GM23338 (cell line): ENCODE data around the gene NABP1. TPM values are rescaled to one million over a fixed set of nuclear protein-coding genes. Genes with fewer than 3 reads are reported as not detected.

Experiments used
- ATAC-seq: fragments of 200-7000 bp; cut with Tn5 transposase; 3 replicates; pipeline ENCODE4 v1.9.1; 2020
- DNase-seq: peaks from one replicate; pipeline ENCODE4 v3.0.0-alpha.2; 2015; ENCODE audit warnings: low spot score
- H2AFZ ChIP-seq: fragments of 200-600 bp; sonication (generic); 2 replicates; pipeline ENCODE4 v1.8.0; 2016; ENCODE audit warnings: antibody characterized with exemption, mild to moderate bottlenecking, moderate library complexity
- H3F3A ChIP-seq: fragments of 200-600 bp; sonication (generic); replicated peaks from 2 replicates; pipeline ENCODE4 v1.8.0; 2017; ENCODE audit warnings: antibody characterized with exemption, mixed run types, low read depth
- H3K27ac ChIP-seq: fragments of 200-600 bp; sonication (generic); 2 replicates; pipeline ENCODE4 v1.6.1; 2016; ENCODE audit warnings: low read depth
- H3K27me3 ChIP-seq: fragments of 200-600 bp; sonication (generic); 2 replicates; pipeline ENCODE4 v1.8.0; 2016; ENCODE audit warnings: mild to moderate bottlenecking, mixed run types, moderate library complexity; ENCODE audit not compliant: insufficient read depth
- H3K36me3 ChIP-seq: fragments of 200-600 bp; sonication (generic); 2 replicates; pipeline ENCODE4 v1.8.0; 2016; ENCODE audit warnings: mild to moderate bottlenecking; ENCODE audit not compliant: insufficient read depth
- H3K4me1 ChIP-seq: fragments of 200-600 bp; sonication (generic); 2 replicates; pipeline ENCODE4 v1.8.0; 2016; ENCODE audit warnings: mild to moderate bottlenecking, moderate library complexity; ENCODE audit not compliant: insufficient read depth
- H3K4me2 ChIP-seq: fragments of 200-600 bp; sonication (generic); 2 replicates; pipeline ENCODE4 v1.7.1; 2017; ENCODE audit warnings: mixed run types
- H3K4me3 ChIP-seq: fragments of 200-600 bp; sonication (generic); 2 replicates; pipeline ENCODE4 v1.6.1; 2016; ENCODE audit warnings: mixed run types
- H3K79me2 ChIP-seq: fragments of 200-600 bp; sonication (generic); replicated peaks from 2 replicates; pipeline ENCODE4 v1.8.0; 2017; ENCODE audit warnings: mild to moderate bottlenecking; ENCODE audit not compliant: insufficient read depth
- H3K9me2 ChIP-seq: fragments of 200-600 bp; sonication (generic); 2 replicates; pipeline ENCODE4 v1.8.0; 2017; ENCODE audit not compliant: insufficient read depth
- H4K20me1 ChIP-seq: fragments of 200-600 bp; sonication (generic); replicated peaks from 2 replicates; pipeline ENCODE4 v1.8.0; 2017; ENCODE audit warnings: mild to moderate bottlenecking; ENCODE audit not compliant: insufficient read depth
- H3K27ac Mint-ChIP-seq: 2 replicates; pipeline ENCODE4 v1.8.0; 2020; ENCODE audit warnings: inconsistent platforms, mild to moderate bottlenecking, moderate library complexity, mixed read lengths
- H3K27me3 Mint-ChIP-seq: 3 replicates; pipeline ENCODE4 v1.8.0; 2022; ENCODE audit warnings: low read depth, mild to moderate bottlenecking, moderate library complexity, mixed read lengths, inconsistent platforms; ENCODE audit not compliant: insufficient read depth, poor library complexity
- H3K36me3 Mint-ChIP-seq: 3 replicates; pipeline ENCODE4 v1.8.0; 2021; ENCODE audit warnings: low read depth, mild to moderate bottlenecking, inconsistent platforms, moderate library complexity, mixed read lengths
- H3K4me1 Mint-ChIP-seq: 3 replicates; pipeline ENCODE4 v1.8.0; 2020; ENCODE audit warnings: mild to moderate bottlenecking, inconsistent platforms, mixed read lengths
- H3K4me3 Mint-ChIP-seq: 3 replicates; pipeline ENCODE4 v1.8.0; 2021; ENCODE audit warnings: moderate library complexity, mild to moderate bottlenecking, inconsistent platforms, mixed read lengths
- H3K9me3 Mint-ChIP-seq: 3 replicates; pipeline ENCODE4 v1.8.0; 2020; ENCODE audit warnings: moderate library complexity, mild to moderate bottlenecking, inconsistent platforms, mixed read lengths
- CREB1 ChIP-seq: fragments of 250-450 bp; sonication (Bioruptor Pico); IDR thresholded peaks from 2 replicates; pipeline ENCODE4 v1.5.0; 2020; ENCODE audit warnings: low read depth, mild to moderate bottlenecking, moderate library complexity
- CTCF ChIP-seq, 2 experiments: fragments of 200-600 bp in 1 of 2; sonication (generic) in 1 of 2; conservative IDR thresholded peaks; 2 replicates each; pipeline versions ENCODE4 v1.5.1 to v1.6.1; 2016 to 2017; ENCODE audit warnings: antibody characterized with exemption in 2 of 2, low read depth in 2 of 2, mild to moderate bottlenecking in 2 of 2, moderate library complexity in 1 of 2
- ETS1 ChIP-seq: IDR thresholded peaks from 2 replicates; pipeline ENCODE4 v1.6.1; 2016; ENCODE audit warnings: antibody characterized with exemption
- EZH2 ChIP-seq: fragments of 200-600 bp; sonication (generic); IDR thresholded peaks from one replicate; pipeline ENCODE4 v1.8.0; 2017; ENCODE audit warnings: antibody characterized with exemption, mild to moderate bottlenecking, low read depth; ENCODE audit not compliant: unreplicated experiment
- EZH2phosphoT487 ChIP-seq: fragments of 200-600 bp; sonication (generic); IDR thresholded peaks from one replicate; pipeline ENCODE4 v1.8.1; 2018; ENCODE audit warnings: antibody characterized with exemption; ENCODE audit not compliant: unreplicated experiment
- JUNB ChIP-seq: IDR thresholded peaks from one replicate; pipeline ENCODE4 v1.6.1; 2016; ENCODE audit warnings: antibody characterized with exemption; ENCODE audit not compliant: unreplicated experiment
- NANOG ChIP-seq: IDR thresholded peaks from 2 replicates; pipeline ENCODE4 v1.6.1; 2016; ENCODE audit warnings: antibody characterized with exemption, borderline replicate concordance
- POLR2AphosphoS5 ChIP-seq: IDR thresholded peaks from 2 replicates; pipeline ENCODE4 v1.6.1; 2016; ENCODE audit warnings: antibody characterized with exemption, low read depth
- STAT1 ChIP-seq: IDR thresholded peaks from one replicate; pipeline ENCODE4 v1.6.1; 2016; ENCODE audit warnings: antibody characterized with exemption; ENCODE audit not compliant: unreplicated experiment
- ZNF114 ChIP-seq: fragments of 250-450 bp; sonication (Bioruptor Pico); IDR thresholded peaks from 2 replicates; pipeline ENCODE4 v1.5.0; 2020; ENCODE audit warnings: mild to moderate bottlenecking, moderate library complexity
- ZNF331 ChIP-seq: fragments of 250-450 bp; sonication (Bioruptor Pico); IDR thresholded peaks from 2 replicates; pipeline ENCODE4 v1.5.0; 2020; ENCODE audit warnings: low read depth, mild to moderate bottlenecking, moderate library complexity
- ZNF462 ChIP-seq: fragments of 250-450 bp; sonication (Bioruptor Pico); IDR thresholded peaks from 2 replicates; pipeline ENCODE4 v1.5.0; 2020; ENCODE audit warnings: mild to moderate bottlenecking, moderate library complexity
- polyA plus RNA-seq: library from polyadenylated mRNA; unstranded; fragments of >200 nt; fragmentation: Nextera tagmentation; extraction: Ambion mirVana; gene quantifications from 2 replicates; pipeline ENCODE4 v1.2.1, GENCODE V29; 2016
- total RNA-seq: library from RNA; depleted of rRNA; stranded (reverse); fragments of >200 nt; shearing (Covaris generic); gene quantifications from 2 replicates; pipeline ENCODE4 v1.2.3, GENCODE V29; 2014
- TF ChIP-seq, protein P1 (sequence below): IDR thresholded peaks from one replicate; pipeline ENCODE4 v1.6.1; 2018; ENCODE audit warnings: antibody characterized with exemption; ENCODE audit not compliant: unreplicated experiment

The NABP1 gene
- total and polyA plus RNA-seq, 2 experiments from 2014 or later = 5.2 to 5.6 TPM

DNA sequence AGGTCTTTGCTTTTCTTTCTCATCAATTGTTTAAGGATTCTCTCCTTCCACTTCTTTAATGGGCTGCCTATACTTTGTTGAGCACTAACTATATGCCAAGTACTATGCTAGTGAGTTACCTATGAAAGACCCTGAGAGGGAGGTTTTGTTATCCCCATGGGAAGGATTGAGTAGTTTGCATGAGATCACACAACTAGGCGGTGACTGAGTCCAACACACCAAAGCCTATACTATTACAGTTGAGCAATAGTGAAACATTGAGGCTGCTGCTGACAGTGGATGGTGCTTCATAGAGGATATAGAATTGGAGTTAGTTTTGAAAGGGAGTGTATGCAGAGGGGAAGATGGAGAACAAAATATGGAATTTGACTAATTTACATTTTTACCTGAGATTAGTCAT is 15.8 kb downstream of the NABP1 start:
- H3K27ac ChIP-seq = no peak overlapping the region
- H3K36me3 ChIP-seq = no peaks in the 10 kb centered on the region
- Mint-ChIP-seq H3K4me3 (no peak overlapping the region), H3K27me3 (peaks cover 3% of the 10 kb centered on the region), H3K4me1 (peaks cover 8% of the 10 kb centered on the region; the same call in 2 of the 3 replicates), H3K9me3 (peaks cover 8% of the 10 kb centered on the region; the same call in 2 of the 3 replicates), H3K36me3 (no peaks in the 10 kb centered on the region), H3K27ac (no peak overlapping the region)
- H3F3A ChIP-seq = no peaks in the 10 kb centered on the region
- 0 out of 2 replicates have a peak, but pooled peaks cover 2% of the 10 kb centered on the region for H3K9me2 ChIP-seq
- no peaks in the 10 kb centered on the region for H3K27me3 ChIP-seq
- ATAC-seq (no peak), DNase-seq (no peak)
- H3K4me2 ChIP-seq = no peak overlapping the region
- no peaks in the 10 kb centered on the region for H3K79me2 ChIP-seq
- H2AFZ ChIP-seq = no peak overlapping the region
- no peaks in the 10 kb centered on the region for H4K20me1 ChIP-seq
- no peaks in the 10 kb centered on the region; the same call in 1 of the 2 replicates for H3K4me1 ChIP-seq
- TF ChIP-seq JUNB = no peak
- TF ChIP-seq CREB1 (CRISPR knock-in tag) = no peak
- no peak for TF ChIP-seq EZH2phosphoT487
- no peak for TF ChIP-seq ZNF462 (CRISPR knock-in tag)
- no peak for TF ChIP-seq ETS1
- no peak for TF ChIP-seq STAT1
- TF ChIP-seq ZNF331 (CRISPR knock-in tag) = no peak
- TF ChIP-seq, protein P1, sequence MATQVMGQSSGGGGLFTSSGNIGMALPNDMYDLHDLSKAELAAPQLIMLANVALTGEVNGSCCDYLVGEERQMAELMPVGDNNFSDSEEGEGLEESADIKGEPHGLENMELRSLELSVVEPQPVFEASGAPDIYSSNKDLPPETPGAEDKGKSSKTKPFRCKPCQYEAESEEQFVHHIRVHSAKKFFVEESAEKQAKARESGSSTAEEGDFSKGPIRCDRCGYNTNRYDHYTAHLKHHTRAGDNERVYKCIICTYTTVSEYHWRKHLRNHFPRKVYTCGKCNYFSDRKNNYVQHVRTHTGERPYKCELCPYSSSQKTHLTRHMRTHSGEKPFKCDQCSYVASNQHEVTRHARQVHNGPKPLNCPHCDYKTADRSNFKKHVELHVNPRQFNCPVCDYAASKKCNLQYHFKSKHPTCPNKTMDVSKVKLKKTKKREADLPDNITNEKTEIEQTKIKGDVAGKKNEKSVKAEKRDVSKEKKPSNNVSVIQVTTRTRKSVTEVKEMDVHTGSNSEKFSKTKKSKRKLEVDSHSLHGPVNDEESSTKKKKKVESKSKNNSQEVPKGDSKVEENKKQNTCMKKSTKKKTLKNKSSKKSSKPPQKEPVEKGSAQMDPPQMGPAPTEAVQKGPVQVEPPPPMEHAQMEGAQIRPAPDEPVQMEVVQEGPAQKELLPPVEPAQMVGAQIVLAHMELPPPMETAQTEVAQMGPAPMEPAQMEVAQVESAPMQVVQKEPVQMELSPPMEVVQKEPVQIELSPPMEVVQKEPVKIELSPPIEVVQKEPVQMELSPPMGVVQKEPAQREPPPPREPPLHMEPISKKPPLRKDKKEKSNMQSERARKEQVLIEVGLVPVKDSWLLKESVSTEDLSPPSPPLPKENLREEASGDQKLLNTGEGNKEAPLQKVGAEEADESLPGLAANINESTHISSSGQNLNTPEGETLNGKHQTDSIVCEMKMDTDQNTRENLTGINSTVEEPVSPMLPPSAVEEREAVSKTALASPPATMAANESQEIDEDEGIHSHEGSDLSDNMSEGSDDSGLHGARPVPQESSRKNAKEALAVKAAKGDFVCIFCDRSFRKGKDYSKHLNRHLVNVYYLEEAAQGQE = no peak
- no peak for TF ChIP-seq EZH2
- no peak for TF ChIP-seq ZNF114 (CRISPR knock-in tag)
- TF ChIP-seq CTCF (conservative IDR thresholded peaks at IDR 0.05; ENCODE audit: low read depth in 2 of 2) = no peak
- TF ChIP-seq NANOG = no peak
- TF ChIP-seq POLR2AphosphoS5 = no peak
- no peak overlapping the region for H3K4me3 ChIP-seq
